ENCODE data around the gene FAM222B. TPM values are rescaled to one million over a fixed set of nuclear protein-coding genes. Genes with fewer than 3 reads are reported as not detected.

Gene FAM222B
- polyA plus RNA-seq (2011; rRNA removed), result 10.7 and 15.3 TPM in 2 replicates
- polyA plus RNA-seq (2012; cell fraction: cytosol; rRNA removed), result 15.6 and 18.7 TPM in 2 replicates
- 24.5 and 29.5 TPM in 2 replicates for polyA plus RNA-seq (2012; cell fraction: nucleus; rRNA removed)
- polyA plus RNA-seq (2017; fragmentation: RNase III; extraction: RNeasy Plus Mini Kit Qiagen cat#74134 plus additional on column Dnase treatment), result 14.3 to 15.6 TPM (median 14.7 TPM) in 3 replicates
- 16.4 and 24.5 TPM in 2 replicates for polyA minus RNA-seq (2011; rRNA and poly(A)+ RNA removed)

GRCh38 chr17:28842282-28843012 is at the start of gene FAM222B:
Gene FAM222B (minus strand): TSS chr17:28842790. CDS start chr17:28766667, 76,123 bp downstream.
- FAIRE-seq (no peak), DNase-seq (ENCODE audit: low read depth in 1 of 2, low spot score in 1 of 2) (peak; percentile 87 to 100), ATAC-seq (peak; percentile 99 to 100)
- H3K4me1 ChIP-seq, result peaks cover 11% of the 10 kb centered on the region; the same call in 1 of the 3 replicates
- H3K4me3 ChIP-seq, result peak within 1 kb of the TSS; percentile 82
- peak within 1 kb of the TSS; percentile 82 to 92 for H3K27ac ChIP-seq
- ChIA-PET POLR2A (interaction anchor here (0.6 to 1.6 kb wide), 10 partner anchors 10 to 771 kb away, joined by 3 to 7 read pairs (median 6); partner anchors contain the start of gene RPL23A), CTCF (interaction anchor here (0.7 to 7.1 kb wide), 15 partner anchors 9 to 338 kb away, joined by 3 to 58 read pairs (median 5); partner anchors contain the start of genes DHRS13, MYO18A and TLCD1)
- under 1% methylated on average over 36 of the region's 44 CpGs for WGBS (ENCODE audit: missing lambda C conversion rate)
- peak within 1 kb of the TSS; percentile 85 for H3K4me2 ChIP-seq
- no peaks in the 10 kb centered on the region for H3K9me3 ChIP-seq
- TF ChIP-seq CEBPB (IDR thresholded peaks at IDR 0.05) (no peak), CTCF (IDR thresholded peaks at IDR 0.05) (no peak), PHF8 (IDR thresholded peaks at IDR 0.05; ENCODE audit: borderline replicate concordance, low read depth) (peak; percentile 75), HOXA7 (CRISPR knock-in tag; IDR thresholded peaks at IDR 0.05) (no peak), TP53 (CRISPR knock-in tag; IDR thresholded peaks at IDR 0.05) (0 out of 2 replicates have a peak, but pooled peaks have one; percentile 47), CHD4 (IDR thresholded peaks at IDR 0.05; ENCODE audit: borderline replicate concordance) (no peak), SREBF2 (IDR thresholded peaks at IDR 0.05) (no peak), ATOH8 (CRISPR knock-in tag; IDR thresholded peaks at IDR 0.05; ENCODE audit: low read depth) (no peak), BCL3 (IDR thresholded peaks at IDR 0.05) (peak; percentile 49; the same call in 1 of the 3 replicates), ZSCAN20 (CRISPR knock-in tag; IDR thresholded peaks at IDR 0.05) (no peak), REST (IDR thresholded peaks at IDR 0.05) (no peak), MAX (IDR thresholded peaks at IDR 0.05) (peak; percentile 67; the same call in 1 of the 2 replicates), SMC3 (IDR thresholded peaks at IDR 0.05) (no peak), USF2 (IDR thresholded peaks at IDR 0.05) (no peak), BHLHE40 (IDR thresholded peaks at IDR 0.05; ENCODE audit: low read depth, low read length) (no peak), JUNB (IDR thresholded peaks at IDR 0.05) (no peak), EP300 (IDR thresholded peaks at IDR 0.05) (no peak), ESRRA (IDR thresholded peaks at IDR 0.05; ENCODE audit: borderline replicate concordance, low read length) (no peak), JUN (IDR thresholded peaks at IDR 0.05) (peak in 1 of 2 experiments; percentile 77; a peak in 2 of 5 replicates), EHMT2 (IDR thresholded peaks at IDR 0.05; ENCODE audit: low read depth) (no peak), POLR2A (IDR thresholded peaks at IDR 0.05; ENCODE audit: low read length) (peak; percentile 79), RFX5 (IDR thresholded peaks at IDR 0.05) (no peak), CHD2 (IDR thresholded peaks at IDR 0.05; ENCODE audit: low read length, partially characterized antibody) (no peak), PBX3 (IDR thresholded peaks at IDR 0.05) (peak; percentile 20; the same call in 1 of the 2 replicates), CBX2 (IDR thresholded peaks at IDR 0.05; ENCODE audit: borderline replicate concordance, low read depth) (no peak), HES2 (IDR thresholded peaks at IDR 0.05) (no peak), NPAS2 (CRISPR knock-in tag; IDR thresholded peaks at IDR 0.05; ENCODE audit: borderline replicate concordance) (no peak), ZC3H11A (IDR thresholded peaks at IDR 0.05) (no peak), NR3C1 (IDR thresholded peaks at IDR 0.05) (no peak), KDM5A (IDR thresholded peaks at IDR 0.05) (0 out of 2 replicates have a peak, but pooled peaks have one; percentile 26)

Data from A549 (cell line).